BE2C (cell line): Measurements from ENCODE around the gene UBE2E1.

Experiments used
- DNase-seq: peaks from one replicate; pipeline ENCODE4 v3.0.0-alpha.2; 2020
- H3K27me3 ChIP-seq: fragments of 250-450 bp; sonication (Bioruptor Pico); 2 replicates; pipeline ENCODE4 v1.5.1; 2020; ENCODE audit warnings: mild to moderate bottlenecking
- H3K36me3 ChIP-seq: fragments of 250-450 bp; sonication (Bioruptor Pico); 2 replicates; pipeline ENCODE4 v1.5.1; 2020; ENCODE audit warnings: mild to moderate bottlenecking
- H3K4me1 ChIP-seq: fragments of 250-450 bp; sonication (Bioruptor Pico); 2 replicates; pipeline ENCODE4 v1.5.1; 2020
- H3K4me3 ChIP-seq: 2 replicates; pipeline ENCODE4 v1.5.1; 2011; ENCODE audit warnings: low read depth, low read length
- H3K9me3 ChIP-seq: fragments of 250-450 bp; sonication (Bioruptor Pico); 2 replicates; pipeline ENCODE4 v1.5.1; 2020
- TF ChIP-seq, protein P1 (sequence below): IDR thresholded peaks from 2 replicates; pipeline ENCODE4 v1.5.1; 2012; ENCODE audit warnings: mild to moderate bottlenecking, low read depth, low read length

UBE2E1 gene

DNA sequence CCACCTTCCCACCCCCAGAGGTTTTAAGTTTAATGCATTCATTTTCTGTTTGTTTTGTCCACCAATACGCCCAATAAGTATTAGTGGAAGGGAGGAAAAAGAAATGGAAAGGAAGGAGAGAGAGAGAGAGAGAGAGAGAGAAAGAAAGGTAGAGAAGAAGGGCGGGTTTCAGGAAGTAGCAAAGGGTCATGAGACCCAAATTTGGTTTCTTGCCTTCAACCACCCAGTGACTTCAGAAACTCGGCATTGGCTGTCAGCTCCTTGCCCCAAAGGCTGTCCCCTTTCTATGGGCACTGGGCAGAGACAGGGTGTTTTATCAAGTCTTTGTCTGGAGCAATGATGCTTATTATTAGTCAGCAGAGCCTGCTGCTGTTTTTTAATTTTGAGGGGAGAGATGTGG lies 125.8 kb downstream of the UBE2E1 start:
- DNase-seq: no peak
- H3K9me3 ChIP-seq: no peaks in the 10 kb centered on the region
- H3K36me3 ChIP-seq: no peaks in the 10 kb centered on the region
- TF ChIP-seq, protein P1, sequence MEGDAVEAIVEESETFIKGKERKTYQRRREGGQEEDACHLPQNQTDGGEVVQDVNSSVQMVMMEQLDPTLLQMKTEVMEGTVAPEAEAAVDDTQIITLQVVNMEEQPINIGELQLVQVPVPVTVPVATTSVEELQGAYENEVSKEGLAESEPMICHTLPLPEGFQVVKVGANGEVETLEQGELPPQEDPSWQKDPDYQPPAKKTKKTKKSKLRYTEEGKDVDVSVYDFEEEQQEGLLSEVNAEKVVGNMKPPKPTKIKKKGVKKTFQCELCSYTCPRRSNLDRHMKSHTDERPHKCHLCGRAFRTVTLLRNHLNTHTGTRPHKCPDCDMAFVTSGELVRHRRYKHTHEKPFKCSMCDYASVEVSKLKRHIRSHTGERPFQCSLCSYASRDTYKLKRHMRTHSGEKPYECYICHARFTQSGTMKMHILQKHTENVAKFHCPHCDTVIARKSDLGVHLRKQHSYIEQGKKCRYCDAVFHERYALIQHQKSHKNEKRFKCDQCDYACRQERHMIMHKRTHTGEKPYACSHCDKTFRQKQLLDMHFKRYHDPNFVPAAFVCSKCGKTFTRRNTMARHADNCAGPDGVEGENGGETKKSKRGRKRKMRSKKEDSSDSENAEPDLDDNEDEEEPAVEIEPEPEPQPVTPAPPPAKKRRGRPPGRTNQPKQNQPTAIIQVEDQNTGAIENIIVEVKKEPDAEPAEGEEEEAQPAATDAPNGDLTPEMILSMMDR: no peak
- H3K27me3 ChIP-seq: no peaks in the 10 kb centered on the region
- no peaks in the 10 kb centered on the region for H3K4me1 ChIP-seq
- H3K4me3 ChIP-seq: no peak overlapping the region

DNA sequence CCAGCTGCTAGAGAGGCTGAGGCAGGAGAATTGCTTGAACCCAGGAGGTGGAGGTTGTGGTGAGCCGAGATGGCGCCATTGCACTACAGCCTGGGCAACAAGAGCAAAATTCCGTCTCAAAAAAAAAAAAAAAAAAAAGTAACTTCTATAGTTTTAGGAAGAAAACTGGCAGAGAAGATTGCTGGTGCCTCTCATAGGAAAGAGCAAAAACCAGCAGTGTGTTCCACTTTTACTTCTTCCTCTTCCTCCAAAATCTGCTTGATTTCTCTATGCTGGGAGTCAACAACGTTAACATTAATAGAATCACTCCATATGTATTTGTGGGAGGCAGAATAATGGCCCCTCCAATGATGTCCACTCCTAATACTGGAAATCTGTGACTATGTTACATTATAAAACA lies 126.8 kb downstream of the UBE2E1 start:
- Histone ChIP-seq H3K4me1 (no peaks in the 10 kb centered on the region), H3K27me3 (no peaks in the 10 kb centered on the region), H3K4me3 (no peak overlapping the region), H3K36me3 (no peaks in the 10 kb centered on the region), H3K9me3 (no peaks in the 10 kb centered on the region)
- TF ChIP-seq, protein P1: no peak
- no peak for DNase-seq

DNA sequence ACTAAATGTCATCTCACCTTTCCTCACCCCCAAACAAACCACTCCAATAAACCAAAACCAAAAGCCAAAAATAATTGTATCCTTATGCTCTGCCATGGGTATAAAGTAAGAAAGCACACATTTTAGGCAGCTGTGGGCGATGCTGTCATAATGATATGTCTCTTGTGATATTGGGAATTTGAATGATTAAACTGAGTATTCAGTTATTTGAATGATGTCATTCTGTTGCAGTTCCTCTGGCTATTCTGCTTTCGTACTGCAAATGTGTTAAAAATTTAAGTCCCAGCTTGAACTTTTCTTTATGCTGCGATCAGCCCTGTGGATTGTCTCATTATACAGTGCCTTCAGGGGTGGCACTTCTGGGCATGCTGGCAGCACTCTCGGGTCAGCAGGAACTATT lies 128.5 kb downstream of the UBE2E1 start:
- Histone ChIP-seq H3K27me3 (no peaks in the 10 kb centered on the region), H3K4me3 (no peak overlapping the region), H3K9me3 (no peaks in the 10 kb centered on the region), H3K36me3 (no peaks in the 10 kb centered on the region), H3K4me1 (no peaks in the 10 kb centered on the region)
- DNase-seq: no peak
- TF ChIP-seq, protein P1: no peak

DNA sequence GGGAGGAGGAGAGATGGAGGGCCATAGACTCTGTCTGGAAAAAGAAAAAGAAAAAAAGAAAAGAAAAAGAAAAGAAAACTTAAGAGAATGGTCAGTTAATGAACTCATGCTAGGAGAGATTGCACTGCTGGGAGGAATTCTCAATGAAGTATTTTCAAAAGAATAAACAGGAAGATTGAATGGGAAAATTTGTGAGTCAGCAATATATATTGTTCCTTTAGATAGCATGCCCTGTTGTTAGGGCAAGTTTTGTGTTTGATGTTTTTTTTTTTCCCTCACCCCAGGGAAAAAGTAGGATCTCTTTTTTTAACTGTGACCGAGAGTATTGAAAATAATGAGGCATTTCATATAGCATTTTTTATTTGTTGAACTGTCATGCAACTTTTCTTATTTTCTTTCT lies 131.5 kb downstream of the UBE2E1 start:
- H3K36me3 ChIP-seq: no peaks in the 10 kb centered on the region
- H3K4me1 ChIP-seq: no peaks in the 10 kb centered on the region
- H3K4me3 ChIP-seq: no peak overlapping the region
- H3K9me3 ChIP-seq: no peaks in the 10 kb centered on the region
- DNase-seq: no peak
- TF ChIP-seq, protein P1: no peak
- H3K27me3 ChIP-seq: no peaks in the 10 kb centered on the region

DNA sequence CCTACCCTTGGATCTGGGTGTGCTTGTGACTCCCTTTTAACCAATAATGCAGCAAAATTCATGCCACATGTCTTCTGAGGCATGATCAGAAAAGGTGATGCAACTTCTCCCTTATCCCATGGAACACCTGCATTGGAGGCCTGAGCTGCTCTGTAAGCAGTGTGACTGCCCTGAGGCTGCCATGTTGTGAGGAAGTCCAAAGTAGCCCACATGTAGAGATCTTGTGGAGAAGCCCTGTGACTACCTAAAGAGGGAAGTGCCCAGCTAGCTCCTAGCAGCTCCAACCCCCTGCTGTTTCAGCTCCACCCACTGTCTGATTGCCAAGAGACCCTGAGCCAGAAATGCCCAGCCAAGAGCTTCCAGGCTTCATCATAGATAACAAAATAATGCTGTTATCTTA lies 132.9 kb downstream of the UBE2E1 start:
- no peaks in the 10 kb centered on the region for H3K9me3 ChIP-seq
- H3K27me3 ChIP-seq: no peaks in the 10 kb centered on the region
- H3K4me3 ChIP-seq: no peak overlapping the region
- H3K36me3 ChIP-seq: no peaks in the 10 kb centered on the region
- no peaks in the 10 kb centered on the region for H3K4me1 ChIP-seq
- DNase-seq: peak; percentile 38
- TF ChIP-seq, protein P1: no peak

DNA sequence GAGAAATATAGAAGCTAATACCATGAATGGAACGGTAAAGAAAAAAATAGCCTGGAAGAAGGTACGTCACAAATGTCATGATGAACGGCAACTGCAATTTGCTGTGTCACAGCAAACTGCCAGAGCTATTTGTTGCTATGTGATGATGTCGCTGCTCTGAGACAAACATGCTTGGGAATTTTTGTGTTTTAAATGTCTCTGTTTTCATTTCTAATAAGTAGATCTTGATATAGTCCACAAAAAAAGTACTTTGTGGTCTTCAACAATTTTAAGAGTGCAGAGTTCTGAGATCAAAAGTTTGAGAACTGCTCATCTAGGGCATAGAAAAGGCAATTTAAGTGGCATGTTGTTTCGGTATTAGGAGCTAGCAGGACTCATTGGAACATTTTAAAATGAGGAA lies 135.0 kb downstream of the UBE2E1 start:
- no peaks in the 10 kb centered on the region for H3K27me3 ChIP-seq
- no peaks in the 10 kb centered on the region for H3K9me3 ChIP-seq
- H3K4me3 ChIP-seq: no peak overlapping the region
- H3K4me1 ChIP-seq: no peaks in the 10 kb centered on the region
- TF ChIP-seq, protein P1: no peak
- no peaks in the 10 kb centered on the region for H3K36me3 ChIP-seq
- DNase-seq: no peak
